GM12873 (cell line): Measurements from ENCODE around the gene NRXN3.

Experiments used
- CTCF ChIP-seq: IDR thresholded peaks from 2 replicates; pipeline ENCODE4 v1.5.1; 2012; ENCODE audit warnings: low read depth, mild to moderate bottlenecking, moderate library complexity, low read length, control low read depth; ENCODE audit not compliant: insufficient read depth; ENCODE audit errors: missing control alignments

NRXN3 gene

GRCh38 chr14:79101388-79101787 is 931.2 kb downstream of the NRXN3 start:
- no peak for TF ChIP-seq CTCF

GRCh38 chr14:79103764-79104163 is 933.6 kb downstream of the NRXN3 start:
- no peak for TF ChIP-seq CTCF

- no peak for TF ChIP-seq CTCF
Measured at GRCh38 chr14:79111987-79112501, 941.9 kb downstream of the NRXN3 start.

- no peak for TF ChIP-seq CTCF
Measured at GRCh38 chr14:79117561-79117960, 947.4 kb downstream of the NRXN3 start.

- no peak for TF ChIP-seq CTCF
Measured at GRCh38 chr14:79118291-79118690, 948.1 kb downstream of the NRXN3 start.

- no peak for TF ChIP-seq CTCF
Measured at GRCh38 chr14:79134361-79134760, 964.2 kb downstream of the NRXN3 start.

GRCh38 chr14:79136071-79137044 is 966.2 kb downstream of the NRXN3 start:
- no peak for TF ChIP-seq CTCF
